K562 (cell line): Measurements from ENCODE around the gene LEPR. TPM values are rescaled to one million over a fixed set of nuclear protein-coding genes. Genes with fewer than 3 reads are reported as not detected.

ENCODE experiments used
- CREB5 ChIP-seq: fragments of 250-450 bp; sonication (Bioruptor Pico); IDR thresholded peaks from 2 replicates; pipeline ENCODE4 v1.5.0; 2020; ENCODE audit warnings: mild to moderate bottlenecking
- E2F1 ChIP-seq: sonication (generic); formaldehyde crosslinking; IDR thresholded peaks from 2 replicates; pipeline ENCODE4 v1.8.1; 2023; ENCODE audit warnings: mild to moderate bottlenecking, missing genetic modification reagents, moderate library complexity
- GATA2 ChIP-seq: sonication (generic); formaldehyde crosslinking; IDR thresholded peaks from 2 replicates; pipeline ENCODE4 v1.4.0; 2020; ENCODE audit warnings: mild to moderate bottlenecking, missing genetic modification reagents
- GTF2E2 ChIP-seq: fragments of 200-800 bp; sonication (Bioruptor generic); IDR thresholded peaks from 2 replicates; pipeline ENCODE4 v1.6.1; 2016; ENCODE audit warnings: missing genetic modification characterization, missing compliant biosample characterization
- HSF4 ChIP-seq: fragments of 250-450 bp; sonication (Bioruptor Pico); IDR thresholded peaks from 2 replicates; pipeline ENCODE4 v2.1.2; 2022; ENCODE audit warnings: mild to moderate bottlenecking, moderate library complexity, borderline replicate concordance
- MAFG ChIP-seq: fragments of 450-650 bp; conservative IDR thresholded peaks from 2 replicates; pipeline ENCODE4 v1.6.1; 2016; ENCODE audit warnings: missing genetic modification characterization, missing compliant biosample characterization
- MTA1 ChIP-seq: fragments of 450-650 bp; IDR thresholded peaks from 2 replicates; pipeline ENCODE4 v1.6.1; 2017; ENCODE audit warnings: borderline replicate concordance
- NCOR1 ChIP-seq: fragments of 450-650 bp; IDR thresholded peaks from 2 replicates; pipeline ENCODE4 v1.6.1; 2016; ENCODE audit warnings: mild to moderate bottlenecking, moderate library complexity
- NELFE ChIP-seq: IDR thresholded peaks from 2 replicates; pipeline ENCODE4 v1.6.1; 2011; ENCODE audit warnings: mild to moderate bottlenecking; ENCODE audit not compliant: insufficient read depth, insufficient read length
- SRSF1 ChIP-seq: fragments of 200-400 bp; formaldehyde crosslinking; IDR thresholded peaks from 2 replicates; pipeline ENCODE4 v1.6.1; 2017; ENCODE audit warnings: mild to moderate bottlenecking, low read depth, low read length, moderate library complexity
- TEAD1 ChIP-seq, 2 experiments: fragments of 450-650 bp in 1 of 2; sonication (generic) in 1 of 2; formaldehyde crosslinking; IDR thresholded peaks; 2 replicates each; pipeline versions ENCODE4 v1.4.0 to v1.8.0; 2020 to 2022; ENCODE audit warnings: mild to moderate bottlenecking in 2 of 2, missing genetic modification reagents in 1 of 2
- ZBTB33 ChIP-seq: sonication (generic); formaldehyde crosslinking; IDR thresholded peaks from 2 replicates; pipeline ENCODE4 v1.8.1; 2023; ENCODE audit warnings: mild to moderate bottlenecking, missing genetic modification reagents
- ZNF239 ChIP-seq: fragments of 250-450 bp; sonication (Bioruptor Pico); IDR thresholded peaks from 2 replicates; pipeline ENCODE4 v1.4.0; 2020; ENCODE audit warnings: mild to moderate bottlenecking
- ZNF354B ChIP-seq: fragments of 250-450 bp; sonication (Bioruptor Pico); IDR thresholded peaks from 2 replicates; pipeline ENCODE4 v1.4.0; 2020
- polyA plus RNA-seq, 8 experiments: library from polyadenylated mRNA; depleted of rRNA in 4 of 8; stranded (reverse) in 5 of 8; unstranded in 3 of 8; fragments of >200 nt; fragmentation: Nextera tagmentation in 2 of 8; fragmentation: Illumina TruSeq in 1 of 8; extraction: Ambion mirVana in 2 of 8; extraction: Trizol in 1 of 8; gene quantifications; 2 replicates each; pipeline versions ENCODE4 v1.2.1 to v1.2.3, GENCODE V29; 2011 to 2014; ENCODE audit warnings: inconsistent platforms in 1 of 8, missing spikeins in 1 of 8
- total RNA-seq, 7 experiments: library from RNA; depleted of rRNA in 6 of 7; stranded (reverse); fragments of >200 nt in 6 of 7; fragmentation: Illumina TruSeq in 2 of 7; extraction: Trizol in 2 of 7; gene quantifications; 2 replicates each; pipeline versions ENCODE4 v1.2.1 to v1.2.3, GENCODE V29; 2011 to 2021; ENCODE audit warnings: low replicate concordance in 1 of 7
- TF ChIP-seq, protein P1 (sequence below): fragments of 450-650 bp; formaldehyde crosslinking; IDR thresholded peaks from 2 replicates; pipeline ENCODE4 v1.4.0; 2022; ENCODE audit warnings: mild to moderate bottlenecking, moderate library complexity
- TF ChIP-seq, protein P2 (sequence below): fragments of 250-450 bp; sonication (Bioruptor Pico); IDR thresholded peaks from 2 replicates; pipeline ENCODE4 v1.5.0; 2021
- TF ChIP-seq, protein P3 (sequence below): sonication (generic); formaldehyde crosslinking; IDR thresholded peaks from 2 replicates; pipeline ENCODE4 v1.8.0; 2022; ENCODE audit warnings: missing genetic modification reagents, mild to moderate bottlenecking, borderline replicate concordance

Gene LEPR
- total and polyA plus RNA-seq, 9 of the 15 experiments (the other 6 are each of a cell fraction or from before 2014, with no cell fraction given), result 12.2 to 111 (median 43.1) TPM

- peak; percentile 46 to 88; a peak in 2 of 4 replicates for TF ChIP-seq TEAD1 (CRISPR knock-in tag; IDR thresholded peaks at IDR 0.05)
- TF ChIP-seq, protein P1, sequence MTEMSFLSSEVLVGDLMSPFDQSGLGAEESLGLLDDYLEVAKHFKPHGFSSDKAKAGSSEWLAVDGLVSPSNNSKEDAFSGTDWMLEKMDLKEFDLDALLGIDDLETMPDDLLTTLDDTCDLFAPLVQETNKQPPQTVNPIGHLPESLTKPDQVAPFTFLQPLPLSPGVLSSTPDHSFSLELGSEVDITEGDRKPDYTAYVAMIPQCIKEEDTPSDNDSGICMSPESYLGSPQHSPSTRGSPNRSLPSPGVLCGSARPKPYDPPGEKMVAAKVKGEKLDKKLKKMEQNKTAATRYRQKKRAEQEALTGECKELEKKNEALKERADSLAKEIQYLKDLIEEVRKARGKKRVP, result peak; percentile 60; the same call in 1 of the 2 replicates
- TF ChIP-seq MAFG (tag), result peak; percentile 17; the same call in 1 of the 2 replicates
- TF ChIP-seq SRSF1, result no peak
- TF ChIP-seq ZBTB33, result no peak
- TF ChIP-seq CREB5 (CRISPR knock-in tag), result peak; percentile 48; the same call in 1 of the 2 replicates
- TF ChIP-seq NELFE, result no peak
- no peak for TF ChIP-seq E2F1 (CRISPR knock-in tag)
- peak; percentile 99 for TF ChIP-seq NCOR1
- TF ChIP-seq, protein P2, sequence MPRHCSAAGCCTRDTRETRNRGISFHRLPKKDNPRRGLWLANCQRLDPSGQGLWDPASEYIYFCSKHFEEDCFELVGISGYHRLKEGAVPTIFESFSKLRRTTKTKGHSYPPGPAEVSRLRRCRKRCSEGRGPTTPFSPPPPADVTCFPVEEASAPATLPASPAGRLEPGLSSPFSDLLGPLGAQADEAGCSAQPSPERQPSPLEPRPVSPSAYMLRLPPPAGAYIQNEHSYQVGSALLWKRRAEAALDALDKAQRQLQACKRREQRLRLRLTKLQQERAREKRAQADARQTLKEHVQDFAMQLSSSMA, result no peak
- TF ChIP-seq, protein P3, sequence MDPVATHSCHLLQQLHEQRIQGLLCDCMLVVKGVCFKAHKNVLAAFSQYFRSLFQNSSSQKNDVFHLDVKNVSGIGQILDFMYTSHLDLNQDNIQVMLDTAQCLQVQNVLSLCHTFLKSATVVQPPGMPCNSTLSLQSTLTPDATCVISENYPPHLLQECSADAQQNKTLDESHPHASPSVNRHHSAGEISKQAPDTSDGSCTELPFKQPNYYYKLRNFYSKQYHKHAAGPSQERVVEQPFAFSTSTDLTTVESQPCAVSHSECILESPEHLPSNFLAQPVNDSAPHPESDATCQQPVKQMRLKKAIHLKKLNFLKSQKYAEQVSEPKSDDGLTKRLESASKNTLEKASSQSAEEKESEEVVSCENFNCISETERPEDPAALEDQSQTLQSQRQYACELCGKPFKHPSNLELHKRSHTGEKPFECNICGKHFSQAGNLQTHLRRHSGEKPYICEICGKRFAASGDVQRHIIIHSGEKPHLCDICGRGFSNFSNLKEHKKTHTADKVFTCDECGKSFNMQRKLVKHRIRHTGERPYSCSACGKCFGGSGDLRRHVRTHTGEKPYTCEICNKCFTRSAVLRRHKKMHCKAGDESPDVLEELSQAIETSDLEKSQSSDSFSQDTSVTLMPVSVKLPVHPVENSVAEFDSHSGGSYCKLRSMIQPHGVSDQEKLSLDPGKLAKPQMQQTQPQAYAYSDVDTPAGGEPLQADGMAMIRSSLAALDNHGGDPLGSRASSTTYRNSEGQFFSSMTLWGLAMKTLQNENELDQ (CRISPR knock-in tag), result no peak
- peak; percentile 89 for TF ChIP-seq GTF2E2 (tag)
- TF ChIP-seq GATA2 (CRISPR knock-in tag), result peak; percentile 94
- peak; percentile 58; the same call in 1 of the 2 replicates for TF ChIP-seq ZNF354B
- TF ChIP-seq ZNF239 (CRISPR knock-in tag), result peak; percentile 46
- no peak for TF ChIP-seq HSF4 (CRISPR knock-in tag)
- peak; percentile 85 for TF ChIP-seq MTA1
Observed at GRCh38 chr1:65412256-65412983, 8.0 kb upstream of the LEPR start (continued).
